Heart left ventricle (tissue), 13 donors: ENCODE results near the gene ZNF184.

Source experiments
- CTCF ChIP-seq, 12 donors: fragments of 200-600 bp; sonication (generic) in 4 of 12; IDR thresholded peaks; one replicate each; pipeline versions ENCODE4 v1.5.0 to v1.8.0; 2018 to 2022; ENCODE audit warnings: antibody characterized with exemption in 12 of 12, mild to moderate bottlenecking in 5 of 12
- POLR2A ChIP-seq, 2 donors: fragments of 450-650 bp; IDR thresholded peaks; one replicate each; pipeline ENCODE4 v1.6.1; 2017; ENCODE audit warnings: antibody characterized with exemption in 2 of 2, mild to moderate bottlenecking in 2 of 2, moderate library complexity in 2 of 2
- donor health status: ischemic (EF 13 %, LVEDD 7.1; RV severe dilation, severe dysfunction).
- donor health status: DM: no; HTN: yes; CAD: no.
- donor health status: DM: no; HTN: no; CAD: no.
- donor health status: ischemic (EF 25% LVEDD 6.9; RV normal size, moderate dysfunction).
- donor health status: ischemic (EF 25% LVEDD 5.7; RV mildly dilated, moderate dysfunction).
- donor health status: ischemic (EF 35%, LVEDD 5.7; RV mildly dilated, moderate dysfunction).
- donor health status: nonischemic (EF 11% LVEDD 7.7; RV severe dilation, severe dysfunction).
- donor health status: DM: yes; HTN: yes; CAD: no.
- donor health status: PGD.
- donor health status: ischemic (EF 29% LVEDD 5.4; RV normal size, mild dysfunction).
- donor health status: nonischemic (EF 23%, LVEDD 6.1; RV moderate dilation, normal function).

- TF ChIP-seq POLR2A (IDR thresholded peaks at IDR 0.05) = no peak
- TF ChIP-seq CTCF (IDR thresholded peaks at IDR 0.05) = no peak
Observed at GRCh38 chr6:27407153-27407814, 65.6 kb downstream of the ZNF184 start.
